ENCODE data around the gene RBBP7. TPM values are rescaled to one million over a fixed set of nuclear protein-coding genes. Genes with fewer than 3 reads are reported as not detected.

Gene RBBP7
- total and polyA plus RNA-seq, 2 of the 13 experiments (the other 11 are each of a cell fraction or from before 2014, with no cell fraction given) = 89.5 to 145 TPM

DNA sequence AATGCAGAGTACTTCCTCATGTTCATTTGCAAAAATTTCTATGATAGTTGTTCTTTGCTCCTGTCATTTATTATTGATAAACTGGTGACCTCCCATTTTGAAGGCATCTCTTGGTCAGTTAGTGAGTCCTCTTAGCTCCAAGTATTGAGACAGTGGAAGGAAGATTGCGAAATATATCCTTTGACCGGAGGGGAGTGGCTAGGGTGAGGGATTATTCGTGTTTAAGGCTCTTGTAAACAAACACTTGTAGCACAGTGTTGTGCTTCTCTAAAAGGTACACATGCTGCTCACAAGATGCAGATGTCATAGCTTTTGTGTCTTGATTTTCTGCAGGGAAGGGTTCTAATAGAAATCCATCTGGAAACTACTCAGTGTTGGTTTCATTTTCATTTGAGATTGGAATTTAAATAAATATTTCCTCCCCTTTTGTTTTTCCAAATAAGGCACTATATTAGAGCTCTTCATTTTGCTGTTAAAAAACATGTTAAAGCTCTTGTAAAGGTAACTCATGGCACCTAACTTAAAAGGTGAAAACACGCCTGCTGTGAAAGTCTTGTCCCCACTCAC lies 62.1 kb downstream of the RBBP7 start (continued):
- TF ChIP-seq HES4 (CRISPR knock-in tag; IDR thresholded peaks at IDR 0.05; ENCODE audit: borderline replicate concordance) = no peak
- no peak for TF ChIP-seq ZNF451 (CRISPR knock-in tag; IDR thresholded peaks at IDR 0.05)
- TF ChIP-seq, protein P1, sequence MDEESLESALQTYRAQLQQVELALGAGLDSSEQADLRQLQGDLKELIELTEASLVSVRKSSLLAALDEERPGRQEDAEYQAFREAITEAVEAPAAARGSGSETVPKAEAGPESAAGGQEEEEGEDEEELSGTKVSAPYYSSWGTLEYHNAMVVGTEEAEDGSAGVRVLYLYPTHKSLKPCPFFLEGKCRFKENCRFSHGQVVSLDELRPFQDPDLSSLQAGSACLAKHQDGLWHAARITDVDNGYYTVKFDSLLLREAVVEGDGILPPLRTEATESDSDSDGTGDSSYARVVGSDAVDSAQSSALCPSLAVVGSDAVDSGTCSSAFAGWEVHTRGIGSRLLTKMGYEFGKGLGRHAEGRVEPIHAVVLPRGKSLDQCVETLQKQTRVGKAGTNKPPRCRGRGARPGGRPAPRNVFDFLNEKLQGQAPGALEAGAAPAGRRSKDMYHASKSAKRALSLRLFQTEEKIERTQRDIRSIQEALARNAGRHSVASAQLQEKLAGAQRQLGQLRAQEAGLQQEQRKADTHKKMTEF (CRISPR knock-in tag; IDR thresholded peaks at IDR 0.05) = peak; percentile 40; the same call in 1 of the 2 replicates
- no peak for TF ChIP-seq CBX2 (IDR thresholded peaks at IDR 0.05; ENCODE audit: low read depth, low read length)
- no peak for TF ChIP-seq CBX2 (CRISPR knock-in tag; IDR thresholded peaks at IDR 0.05; ENCODE audit: low read depth)
- TF ChIP-seq, protein P2, sequence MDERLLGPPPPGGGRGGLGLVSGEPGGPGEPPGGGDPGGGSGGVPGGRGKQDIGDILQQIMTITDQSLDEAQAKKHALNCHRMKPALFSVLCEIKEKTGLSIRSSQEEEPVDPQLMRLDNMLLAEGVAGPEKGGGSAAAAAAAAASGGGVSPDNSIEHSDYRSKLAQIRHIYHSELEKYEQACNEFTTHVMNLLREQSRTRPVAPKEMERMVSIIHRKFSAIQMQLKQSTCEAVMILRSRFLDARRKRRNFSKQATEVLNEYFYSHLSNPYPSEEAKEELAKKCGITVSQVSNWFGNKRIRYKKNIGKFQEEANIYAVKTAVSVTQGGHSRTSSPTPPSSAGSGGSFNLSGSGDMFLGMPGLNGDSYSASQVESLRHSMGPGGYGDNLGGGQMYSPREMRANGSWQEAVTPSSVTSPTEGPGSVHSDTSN (CRISPR knock-in tag; IDR thresholded peaks at IDR 0.05) = no peak
- TF ChIP-seq ZNF225 (CRISPR knock-in tag; IDR thresholded peaks at IDR 0.05) = no peak
- TF ChIP-seq IKZF1 (IDR thresholded peaks at IDR 0.05) = no peak
- peak; percentile 98 for TF ChIP-seq CEBPB (IDR thresholded peaks at IDR 0.05; ENCODE audit: borderline replicate concordance, low read depth, low read length)
- TF ChIP-seq ZNF350 (CRISPR knock-in tag; IDR thresholded peaks at IDR 0.05; ENCODE audit: borderline replicate concordance, low read depth) = no peak
- TF ChIP-seq ZBTB21 (CRISPR knock-in tag; IDR thresholded peaks at IDR 0.05) = no peak
- no peak for TF ChIP-seq ZNF768 (CRISPR knock-in tag; IDR thresholded peaks at IDR 0.05)

GRCh38 chrX:16807548-16807947 lies 62.6 kb downstream of the RBBP7 start:
- Histone ChIP-seq H3K4me1 (ENCODE audit: insufficient read depth, low read length) (peaks cover 18% of the 10 kb centered on the region), H3K4me2 (ENCODE audit: low read depth, low read length) (peak overlapping the region; percentile 42), H3K9me3 (ENCODE audit: low read length) (no peaks in the 10 kb centered on the region), H3K9ac (ENCODE audit: insufficient read depth, low read depth, low read length) (0 out of 2 replicates have a peak overlapping the region, but pooled peaks have one; percentile 40), H4K20me1 (ENCODE audit: insufficient read depth, low read length) (peaks cover 2% of the 10 kb centered on the region), H3K27me3 (ENCODE audit: control insufficient read depth in 1 of 2, insufficient read depth in 2 of 2, low read length in 2 of 2) (no peaks in the 10 kb centered on the region), H3K4me3 (replicated peaks in 1 of 3; ENCODE audit: insufficient read depth in 1 of 3, low read depth in 2 of 3, low read length in 3 of 3) (peak overlapping the region in 2 of 3 experiments; percentile 16 to 40; a peak in 1 of 6 replicates), H3K36me3 (replicated peaks in 1 of 2; ENCODE audit: control insufficient read depth in 1 of 2, insufficient read depth in 2 of 2, low read length in 2 of 2) (no peaks in the 10 kb centered on the region), H3K79me2 (ENCODE audit: insufficient read depth, low read length) (peaks cover 55% of the 10 kb centered on the region), H3K27ac (ENCODE audit: extremely low read length, insufficient read depth, low read length) (peak overlapping the region; percentile 48), H2AFZ (ENCODE audit: low read length) (no peak overlapping the region)
- ChIA-PET CTCF (ENCODE audit: low intra/inter-chr PET ratio, low total read pairs) (no interaction called here), POLR2A (interaction anchor here (1.3 to 2.1 kb wide), 3 partner anchors 22 to 88 kb away, joined by 6 to 16 read pairs (median 6); partner anchors contain the start of genes SYAP1 and TXLNG)
- FAIRE-seq = no peak
- TF ChIP-seq SOX13 (IDR thresholded peaks at IDR 0.05) = no peak
- TF ChIP-seq SOX13 (CRISPR knock-in tag; conservative IDR thresholded peaks at IDR 0.05 in 1 of 2, IDR thresholded peaks at IDR 0.05 in 1 of 2) = no peak
- TF ChIP-seq AFF4 (CRISPR knock-in tag; IDR thresholded peaks at IDR 0.05) = no peak
- 0 out of 2 replicates have a peak, but pooled peaks have one; percentile 6 for TF ChIP-seq THAP11 (CRISPR knock-in tag; IDR thresholded peaks at IDR 0.05)
- TF ChIP-seq SMAD9 (CRISPR knock-in tag; IDR thresholded peaks at IDR 0.05) = no peak
- 0 out of 2 replicates have a peak, but pooled peaks have one; percentile 19 for TF ChIP-seq BCL6 (CRISPR knock-in tag; IDR thresholded peaks at IDR 0.05)
- in situ Hi-C loops (cut with HindIII; ENCODE audit: extremely low pct_ligation_motif_present, low pct_unique_long_range_greater_than_20kb) (no loop called here), intact Hi-C loops (cut with micrococcal nuclease; ENCODE audit: unreplicated experiment) (no loop called here)
- no peak for DNase-seq (ENCODE audit: low spot score)
- ATAC-seq = peak; percentile 70
- BruUV-seq (replicated peaks) = no TSS peak

All from HepG2 (cell line).